HG03095 (cell line): ENCODE data around the gene PDE7B.
A peak's percentile ranks its signal among the peaks of the same experiment; 100 is the strongest.

Source experiments
- ATAC-seq: cut with Tn5 transposase; IDR thresholded peaks from one replicate; pipeline ENCODE4 v1.9.1; 2021; ENCODE audit warnings: moderate library complexity; ENCODE audit not compliant: unreplicated experiment

PDE7B gene

GRCh38 chr6:135884136-135884535 lies 32.6 kb downstream of the PDE7B start:
- no peak for ATAC-seq

DNA sequence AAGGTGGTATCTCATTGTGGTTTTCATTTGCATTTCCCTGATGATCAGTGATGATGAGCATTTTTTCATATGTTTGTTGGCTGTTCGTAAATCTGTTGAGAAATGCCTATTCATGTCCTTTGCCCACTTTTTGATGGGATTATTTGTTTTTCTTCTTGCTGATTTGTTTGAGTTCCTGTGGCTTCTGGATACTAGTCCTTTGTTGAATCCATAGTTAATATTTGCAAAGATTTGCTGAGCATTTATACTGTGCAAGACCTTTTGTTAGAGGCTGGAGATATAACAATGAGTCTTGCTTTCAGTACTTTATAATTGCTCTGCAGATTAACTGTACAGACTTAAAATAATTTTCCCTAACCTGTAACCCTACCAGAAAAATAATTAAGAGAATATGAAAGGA lies 35.6 kb downstream of the PDE7B start:
- ATAC-seq: no peak

GRCh38 chr6:135888818-135889217 lies 37.3 kb downstream of the PDE7B start:
- no peak for ATAC-seq

GRCh38 chr6:135890876-135891275 lies 39.4 kb downstream of the PDE7B start:
- no peak for ATAC-seq

GRCh38 chr6:135891710-135892109 lies 40.2 kb downstream of the PDE7B start:
- no peak for ATAC-seq

- ATAC-seq: no peak
These were observed 43.9 kb downstream of the PDE7B start for GRCh38 chr6:135895231-135895911.

- no peak for ATAC-seq
These were observed 45.6 kb downstream of the PDE7B start for GRCh38 chr6:135897087-135897486.

DNA sequence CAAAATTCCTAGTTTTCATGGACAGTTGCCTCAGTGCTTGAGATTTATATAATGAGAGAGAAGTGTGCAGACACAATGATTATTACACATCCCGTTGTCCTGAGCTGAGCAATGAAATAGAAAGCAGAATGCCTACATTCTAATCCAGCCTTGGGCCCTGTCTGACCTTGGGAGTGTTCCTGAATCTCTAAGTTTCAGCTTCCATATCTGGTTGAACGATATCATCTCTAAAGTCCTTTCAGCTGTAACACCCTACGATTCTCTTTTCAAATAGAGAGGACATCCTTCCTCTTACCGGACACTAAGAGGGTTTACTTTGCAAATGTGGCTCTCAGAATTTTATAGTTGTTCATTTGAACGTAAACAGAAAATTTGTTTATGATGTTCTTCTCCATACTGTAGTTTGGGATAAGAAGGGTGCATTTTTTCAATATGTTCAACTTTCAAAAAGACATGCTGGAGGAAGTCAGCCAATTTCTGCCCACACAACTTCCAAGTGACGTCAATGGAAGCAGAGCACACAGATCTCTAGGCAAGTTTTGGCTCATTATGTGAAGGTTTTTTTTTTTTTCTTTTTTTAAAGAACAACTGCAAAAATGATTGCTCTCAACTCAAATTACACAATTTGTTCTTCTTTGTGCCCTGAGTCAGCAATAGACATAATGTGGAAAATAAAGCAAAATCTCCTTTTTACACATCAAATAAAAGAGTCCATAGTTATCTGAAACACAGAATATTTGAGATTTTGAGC lies 50.4 kb downstream of the PDE7B start:
- ATAC-seq: no peak

DNA sequence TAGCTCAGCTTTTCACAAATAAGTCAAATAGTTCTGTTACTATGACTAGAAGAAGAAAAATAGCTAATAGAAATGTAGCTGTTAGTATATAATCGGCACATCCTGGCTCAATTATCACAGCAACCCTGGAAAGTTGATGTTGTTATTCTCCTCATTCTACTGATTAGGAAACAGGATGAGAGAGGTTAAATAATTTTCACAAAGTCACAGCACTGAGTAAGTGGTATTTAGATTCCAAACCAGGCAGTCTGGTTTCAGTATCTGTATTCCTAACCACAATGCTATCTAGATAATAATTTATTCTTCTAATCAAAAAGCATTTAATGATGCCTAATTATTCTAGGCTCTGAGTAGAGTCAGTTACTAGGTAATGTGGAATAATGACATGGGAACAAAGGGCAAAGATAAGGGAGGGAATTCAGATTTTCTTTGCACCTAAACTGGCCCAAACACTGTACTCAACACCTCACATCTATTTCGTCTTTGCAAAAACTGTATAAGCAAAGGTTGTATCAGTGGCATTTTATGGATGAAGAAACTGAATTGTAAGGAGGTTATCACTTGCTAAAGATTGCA lies 51.3 kb downstream of the PDE7B start:
- no peak for ATAC-seq

- ATAC-seq: no peak
These were observed 53.2 kb downstream of the PDE7B start for GRCh38 chr6:135904666-135905065.

DNA sequence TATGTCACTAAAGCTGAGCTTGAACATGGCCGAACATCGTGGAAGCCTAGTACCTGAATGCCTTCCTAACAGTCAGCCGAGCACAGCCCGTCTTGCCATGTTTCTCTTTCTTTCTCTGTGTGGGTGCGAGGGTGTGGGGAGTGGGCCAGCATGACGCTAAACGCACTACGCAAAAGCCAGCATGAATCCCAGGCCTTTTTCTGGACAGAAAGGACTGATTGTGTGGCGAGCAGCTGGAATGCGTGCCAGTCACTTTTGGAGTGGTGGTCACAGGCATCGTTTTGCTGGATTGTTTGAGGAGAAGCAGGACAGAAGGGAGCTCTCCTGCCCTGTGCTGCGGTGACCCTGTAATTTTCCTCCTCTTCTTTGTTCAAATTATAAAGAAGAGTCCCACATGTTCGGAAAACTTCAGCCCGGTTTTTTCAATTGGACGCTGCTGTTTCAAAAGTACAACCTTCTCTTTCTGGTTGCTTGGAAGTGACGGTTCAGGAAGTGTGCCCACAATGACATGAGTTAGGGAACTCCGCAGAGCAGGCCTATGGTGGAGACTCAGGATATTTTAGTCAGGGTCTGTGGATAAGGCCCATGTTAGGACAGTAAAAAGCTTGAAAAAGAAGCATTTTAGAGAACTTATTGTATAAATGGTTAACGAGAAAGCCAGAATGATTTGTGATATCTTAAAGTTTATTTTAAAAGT lies 54.3 kb downstream of the PDE7B start:
- no peak for ATAC-seq

DNA sequence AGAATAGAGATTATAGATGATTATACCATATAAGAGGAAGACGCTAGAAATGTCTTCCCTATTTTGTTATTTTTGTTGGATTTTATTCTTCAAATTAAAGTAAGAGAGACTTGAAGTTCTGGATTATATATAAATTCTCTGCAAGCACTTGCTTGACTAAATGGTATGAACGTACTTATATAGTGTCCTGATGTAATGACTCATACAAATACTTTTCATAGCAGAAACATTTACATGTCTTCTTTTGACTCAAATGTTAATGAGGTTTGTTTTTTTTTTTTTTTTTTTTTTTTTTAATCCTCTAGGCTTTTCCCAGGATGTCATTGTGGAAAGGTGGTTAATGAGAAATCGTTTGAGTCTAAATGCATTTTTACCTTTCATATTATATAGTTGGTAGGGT lies 55.0 kb downstream of the PDE7B start:
- no peak for ATAC-seq

DNA sequence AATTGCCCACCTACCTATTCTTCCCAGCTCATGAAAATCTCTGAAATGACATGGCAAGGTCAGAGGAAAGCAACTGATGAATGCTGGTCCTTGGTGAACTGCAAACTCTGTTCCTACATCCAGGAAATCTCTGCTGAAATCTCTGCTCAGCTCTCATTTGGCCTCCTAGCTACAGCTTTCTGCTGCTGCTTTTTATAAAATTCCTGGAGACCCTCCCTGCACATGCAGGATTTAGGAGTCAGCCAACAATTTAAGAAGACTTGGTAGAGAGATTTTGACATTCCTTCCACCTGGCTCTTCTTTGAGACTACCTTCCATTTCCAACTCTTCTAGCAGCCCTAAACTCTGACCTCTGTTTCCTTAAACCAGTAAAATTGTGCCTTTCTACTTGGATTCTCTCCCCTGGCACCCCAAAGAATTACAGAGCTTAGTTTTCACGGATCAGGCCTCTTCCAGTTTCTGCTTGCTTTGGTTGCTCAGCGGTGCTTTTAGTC lies 55.5 kb downstream of the PDE7B start:
- no peak for ATAC-seq

DNA sequence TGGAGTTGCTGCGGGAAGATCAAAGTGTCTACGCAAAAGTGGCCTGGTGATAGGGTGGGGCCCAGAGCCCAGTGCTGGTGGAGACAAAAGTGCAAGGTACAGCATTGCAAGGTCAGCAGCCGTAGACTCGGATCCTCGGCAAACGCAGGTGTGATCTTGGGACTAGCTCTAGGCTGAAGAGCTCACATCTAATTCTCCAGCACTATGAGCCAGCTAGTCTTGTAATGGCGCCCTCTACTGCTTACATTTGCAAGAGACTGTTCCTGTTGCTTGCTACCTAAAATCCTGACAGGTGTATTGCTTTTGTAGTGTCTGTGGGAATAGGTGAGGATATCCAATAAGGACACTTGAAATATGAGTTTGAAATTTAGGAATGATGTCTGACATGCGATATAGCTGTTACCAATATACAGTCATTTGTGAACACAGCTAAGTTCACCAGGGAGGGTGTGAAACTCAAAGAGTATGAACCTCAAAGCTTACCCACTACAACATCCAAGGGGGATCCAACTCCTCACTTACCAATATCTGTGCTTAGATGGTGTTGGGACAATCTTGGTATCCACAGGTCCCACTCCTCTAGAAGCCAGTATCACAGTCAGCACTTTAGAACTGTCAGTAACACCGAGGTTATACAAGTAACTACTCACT lies 58.4 kb downstream of the PDE7B start:
- ATAC-seq: peak; percentile 86

DNA sequence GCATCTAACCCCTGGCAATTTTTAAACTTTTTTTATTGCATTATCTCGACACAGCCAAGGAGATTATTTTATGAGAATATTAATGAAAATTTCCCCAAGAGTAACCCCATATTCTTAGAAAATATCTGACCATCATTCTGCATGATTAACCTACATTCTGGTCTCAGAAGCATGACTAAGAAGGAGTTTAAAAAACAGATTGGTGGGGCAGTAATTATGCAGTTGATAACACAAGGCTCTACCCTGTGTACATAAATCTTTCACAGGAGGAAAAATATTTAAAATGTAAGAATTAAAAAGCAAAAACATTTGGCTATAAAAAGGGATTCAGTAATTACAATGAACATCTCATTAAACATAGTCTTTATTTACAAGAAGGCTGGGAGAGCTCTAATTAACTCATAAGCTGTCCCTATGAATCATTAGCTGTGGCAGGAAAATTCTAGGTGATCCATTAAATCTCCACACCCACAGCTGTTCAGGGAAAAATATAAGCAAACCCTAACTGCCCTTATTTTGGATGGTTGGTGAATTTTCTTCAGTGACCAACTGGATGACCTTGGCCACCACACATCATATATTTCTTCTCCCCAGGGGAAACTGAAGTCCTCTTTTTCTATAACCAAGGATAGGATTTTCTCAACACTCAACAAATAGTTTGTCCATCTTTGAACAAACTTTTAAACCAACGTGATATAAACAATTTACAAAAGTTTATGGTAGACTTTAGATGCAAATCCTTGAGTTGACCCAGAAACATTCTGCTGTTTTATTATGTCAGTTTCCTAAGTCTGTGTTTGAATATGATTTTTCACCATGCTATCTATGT lies 59.5 kb downstream of the PDE7B start:
- ATAC-seq: no peak

DNA sequence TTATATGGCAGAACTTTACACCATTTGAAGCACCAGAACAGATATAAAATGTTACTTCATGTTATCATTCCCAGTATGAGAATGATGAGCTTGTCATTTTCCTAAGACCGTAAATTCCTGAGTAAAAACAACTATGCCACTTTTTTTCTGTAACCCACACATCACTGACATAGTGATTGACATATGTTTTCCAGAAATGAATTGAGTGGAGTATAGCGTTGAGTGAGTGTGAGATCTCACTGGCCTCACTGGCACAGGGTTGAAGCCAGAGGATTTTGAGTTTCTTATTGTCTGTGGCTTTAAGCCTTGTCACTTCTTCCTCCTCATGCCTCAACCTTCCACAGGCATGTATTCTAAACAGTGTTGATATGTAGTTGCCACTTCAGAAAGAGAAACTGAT lies 62.3 kb downstream of the PDE7B start:
- no peak for ATAC-seq

GRCh38 chr6:135919026-135919425 lies 67.5 kb downstream of the PDE7B start:
- no peak for ATAC-seq

- ATAC-seq: no peak
These were observed 69.2 kb downstream of the PDE7B start for GRCh38 chr6:135920689-135921088.

DNA sequence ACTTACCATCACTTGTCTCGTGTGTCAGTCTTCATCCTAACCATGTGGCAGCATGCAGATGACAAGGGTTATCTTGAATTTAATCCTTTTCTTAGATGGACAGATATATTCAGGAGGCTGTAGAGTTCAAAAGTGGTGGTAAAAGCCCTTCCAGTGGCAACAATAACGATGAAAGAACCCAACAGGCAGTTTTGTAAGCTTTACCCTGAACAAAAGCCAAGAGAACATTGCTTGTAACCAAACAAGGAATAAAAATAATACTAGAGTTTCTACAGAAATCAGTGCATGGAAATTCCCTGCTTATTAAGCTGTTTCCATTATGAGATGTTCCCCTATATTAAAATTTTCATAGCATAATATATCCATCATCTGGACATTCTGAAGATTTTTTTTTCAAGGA lies 69.7 kb downstream of the PDE7B start:
- ATAC-seq: no peak

GRCh38 chr6:135922174-135922573 lies 70.7 kb downstream of the PDE7B start:
- no peak for ATAC-seq
